Measurements from ENCODE around the gene RPH3AL.
"Not testable (repeated sequence)": the region's sequence is repeated elsewhere in the genome, so short reads cannot be mapped to it uniquely, and the experiment has no call there.

- TF ChIP-seq, protein P1, sequence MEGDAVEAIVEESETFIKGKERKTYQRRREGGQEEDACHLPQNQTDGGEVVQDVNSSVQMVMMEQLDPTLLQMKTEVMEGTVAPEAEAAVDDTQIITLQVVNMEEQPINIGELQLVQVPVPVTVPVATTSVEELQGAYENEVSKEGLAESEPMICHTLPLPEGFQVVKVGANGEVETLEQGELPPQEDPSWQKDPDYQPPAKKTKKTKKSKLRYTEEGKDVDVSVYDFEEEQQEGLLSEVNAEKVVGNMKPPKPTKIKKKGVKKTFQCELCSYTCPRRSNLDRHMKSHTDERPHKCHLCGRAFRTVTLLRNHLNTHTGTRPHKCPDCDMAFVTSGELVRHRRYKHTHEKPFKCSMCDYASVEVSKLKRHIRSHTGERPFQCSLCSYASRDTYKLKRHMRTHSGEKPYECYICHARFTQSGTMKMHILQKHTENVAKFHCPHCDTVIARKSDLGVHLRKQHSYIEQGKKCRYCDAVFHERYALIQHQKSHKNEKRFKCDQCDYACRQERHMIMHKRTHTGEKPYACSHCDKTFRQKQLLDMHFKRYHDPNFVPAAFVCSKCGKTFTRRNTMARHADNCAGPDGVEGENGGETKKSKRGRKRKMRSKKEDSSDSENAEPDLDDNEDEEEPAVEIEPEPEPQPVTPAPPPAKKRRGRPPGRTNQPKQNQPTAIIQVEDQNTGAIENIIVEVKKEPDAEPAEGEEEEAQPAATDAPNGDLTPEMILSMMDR (IDR thresholded peaks at IDR 0.05 in 2 of 3, conservative IDR thresholded peaks at IDR 0.05 in 1 of 3; ENCODE audit: control insufficient read depth in 2 of 3, extremely low read depth in 1 of 3, insufficient read depth in 1 of 3, low read depth in 3 of 3, low read length in 3 of 3): not testable (repeated sequence)
- TF ChIP-seq, protein P2, sequence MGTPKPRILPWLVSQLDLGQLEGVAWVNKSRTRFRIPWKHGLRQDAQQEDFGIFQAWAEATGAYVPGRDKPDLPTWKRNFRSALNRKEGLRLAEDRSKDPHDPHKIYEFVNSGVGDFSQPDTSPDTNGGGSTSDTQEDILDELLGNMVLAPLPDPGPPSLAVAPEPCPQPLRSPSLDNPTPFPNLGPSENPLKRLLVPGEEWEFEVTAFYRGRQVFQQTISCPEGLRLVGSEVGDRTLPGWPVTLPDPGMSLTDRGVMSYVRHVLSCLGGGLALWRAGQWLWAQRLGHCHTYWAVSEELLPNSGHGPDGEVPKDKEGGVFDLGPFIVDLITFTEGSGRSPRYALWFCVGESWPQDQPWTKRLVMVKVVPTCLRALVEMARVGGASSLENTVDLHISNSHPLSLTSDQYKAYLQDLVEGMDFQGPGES (IDR thresholded peaks at IDR 0.05): not testable (repeated sequence)
- not testable (repeated sequence) for TF ChIP-seq STAT3 (IDR thresholded peaks at IDR 0.05; ENCODE audit: low read depth, low read length); EP300 (IDR thresholded peaks at IDR 0.05; ENCODE audit: borderline replicate concordance in 1 of 2, control insufficient read depth in 1 of 2, low read depth in 2 of 2, low read length in 2 of 2); ZNF274 (IDR thresholded peaks at IDR 0.05; ENCODE audit: insufficient read depth, insufficient read length); SREBF2 (IDR thresholded peaks at IDR 0.05; ENCODE audit: low read length); POLR2AphosphoS5 (IDR thresholded peaks at IDR 0.05; ENCODE audit: low read length); USF2 (IDR thresholded peaks at IDR 0.05; ENCODE audit: borderline replicate concordance, low read depth, low read length); ZNF24 (IDR thresholded peaks at IDR 0.05); SMARCA5 (IDR thresholded peaks at IDR 0.05); RFX5 (IDR thresholded peaks at IDR 0.05; ENCODE audit: low read depth, low read length); GABPA (IDR thresholded peaks at IDR 0.05; ENCODE audit: low read depth)
These were observed 154.4 kb downstream of the RPH3AL start for GRCh38 chr17:198225-198624.
